Mesendoderm (in vitro differentiated cells): ENCODE data around the gene CCDC196.

Experiments used
- DNase-seq: peaks from one replicate; pipeline ENCODE4 v3.0.0; 2013
- H2AK5ac ChIP-seq: 2 replicates; pipeline ENCODE4 v1.6.1; 2013; ENCODE audit warnings: low read length, inconsistent platforms
- H2BK120ac ChIP-seq: 2 replicates; pipeline ENCODE4 v1.6.1; 2013; ENCODE audit warnings: low read depth, mild to moderate bottlenecking, low read length, moderate library complexity, mixed read lengths
- H2BK15ac ChIP-seq: replicated peaks from 2 replicates; pipeline ENCODE4 v1.6.1; 2013; ENCODE audit warnings: low read depth, mild to moderate bottlenecking, moderate library complexity
- H2BK5ac ChIP-seq: 2 replicates; pipeline ENCODE4 v1.6.1; 2013; ENCODE audit warnings: low read length, inconsistent platforms
- H3K18ac ChIP-seq: 2 replicates; pipeline ENCODE4 v1.6.1; 2013; ENCODE audit warnings: mild to moderate bottlenecking, low read length, mixed read lengths
- H3K23ac ChIP-seq: one replicate; pipeline ENCODE4 v1.6.1; 2013; ENCODE audit warnings: low read length
- H3K27ac ChIP-seq: 2 replicates; pipeline ENCODE4 v1.5.1; 2013; ENCODE audit warnings: low read depth, mild to moderate bottlenecking, inconsistent platforms, low read length, moderate library complexity
- H3K27me3 ChIP-seq: 2 replicates; pipeline ENCODE4 v1.6.1; 2013; ENCODE audit warnings: low read length, control low read depth, mild to moderate bottlenecking, inconsistent platforms; ENCODE audit not compliant: insufficient read depth, poor library complexity
- H3K36me3 ChIP-seq: 2 replicates; pipeline ENCODE4 v1.6.1; 2013; ENCODE audit warnings: low read length, inconsistent platforms; ENCODE audit not compliant: control insufficient read depth, insufficient read depth
- H3K4ac ChIP-seq: one replicate; pipeline ENCODE4 v1.6.1; 2013; ENCODE audit warnings: low read depth, mild to moderate bottlenecking, low read length, moderate library complexity
- H3K4me1 ChIP-seq: 2 replicates; pipeline ENCODE4 v1.6.1; 2013; ENCODE audit warnings: low read depth, low read length, inconsistent platforms; ENCODE audit not compliant: control insufficient read depth
- H3K4me2 ChIP-seq: 2 replicates; pipeline ENCODE4 v1.6.1; 2013; ENCODE audit warnings: low read length
- H3K4me3 ChIP-seq: 2 replicates; pipeline ENCODE4 v1.5.1; 2013; ENCODE audit warnings: mild to moderate bottlenecking, low read length
- H3K56ac ChIP-seq: one replicate; pipeline ENCODE4 v1.6.1; 2013; ENCODE audit warnings: low read length
- H3K79me1 ChIP-seq: 2 replicates; pipeline ENCODE4 v1.6.1; 2013; ENCODE audit warnings: low read length, inconsistent platforms
- H3K79me2 ChIP-seq: 2 replicates; pipeline ENCODE4 v1.6.1; 2013; ENCODE audit warnings: mild to moderate bottlenecking, low read length; ENCODE audit not compliant: control insufficient read depth, insufficient read depth
- H3K9ac ChIP-seq: 2 replicates; pipeline ENCODE4 v1.6.1; 2013; ENCODE audit warnings: low read length, inconsistent platforms
- H4K5ac ChIP-seq: one replicate; pipeline ENCODE4 v1.6.1; 2013; ENCODE audit warnings: low read length
- H4K8ac ChIP-seq: one replicate; pipeline ENCODE4 v1.6.1; 2013; ENCODE audit warnings: low read depth, mild to moderate bottlenecking, control low read depth, low read length, moderate library complexity
- WGBS: extraction: QIAGEN DNeasy Blood & Tissue Kit; methylation state at CpG from one replicate; pipeline ENCODE4 v1.1.7; 2013; ENCODE audit warnings: low lambda C conversion rate, missing lambda C conversion rate; ENCODE audit not compliant: insufficient coverage; ENCODE audit errors: extremely low coverage; 5-methylcytosine and 5-hydroxymethylcytosine counted together

Gene CCDC196

DNA sequence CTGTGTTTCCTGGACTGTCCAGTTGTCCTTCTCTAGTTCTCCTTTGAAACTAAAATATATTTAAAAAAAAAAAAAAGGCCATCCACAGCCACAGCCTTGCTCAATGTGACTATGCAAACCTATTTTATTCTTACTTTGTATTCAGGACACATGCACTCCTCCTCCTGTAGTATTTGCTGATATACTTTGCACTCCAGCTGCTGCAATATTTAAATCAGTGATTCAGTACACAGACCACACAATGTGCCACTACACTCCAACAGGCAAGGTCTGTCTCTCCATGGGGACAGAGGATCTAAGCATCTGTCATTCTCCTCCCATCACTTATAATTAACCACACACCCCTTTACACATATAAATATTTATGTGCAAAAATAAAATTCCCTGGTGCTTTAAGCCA lies 40.2 kb upstream of the CCDC196 start:
- H4K5ac ChIP-seq = no peak overlapping the region
- H2BK15ac ChIP-seq = no peak overlapping the region
- DNase-seq = no peak
- H3K27ac ChIP-seq = no peak overlapping the region
- H3K27me3 ChIP-seq = no peaks in the 10 kb centered on the region
- no peak overlapping the region for H2AK5ac ChIP-seq
- H3K79me2 ChIP-seq = no peaks in the 10 kb centered on the region
- H3K36me3 ChIP-seq = no peaks in the 10 kb centered on the region
- no peak overlapping the region for H3K9ac ChIP-seq
- no peak overlapping the region for H2BK120ac ChIP-seq
- no peak overlapping the region for H3K56ac ChIP-seq
- H3K79me1 ChIP-seq = no peaks in the 10 kb centered on the region
- no peak overlapping the region for H3K4me3 ChIP-seq
- H3K18ac ChIP-seq = no peak overlapping the region
- H3K4me1 ChIP-seq = peaks cover 3% of the 10 kb centered on the region
- H3K4me2 ChIP-seq = no peak overlapping the region
- H2BK5ac ChIP-seq = no peak overlapping the region
- no peak overlapping the region for H4K8ac ChIP-seq
- H3K4ac ChIP-seq = no peak overlapping the region
- H3K23ac ChIP-seq = no peak overlapping the region

- no peak overlapping the region for H4K8ac ChIP-seq
- no peak overlapping the region for H3K27ac ChIP-seq
- no peaks in the 10 kb centered on the region for H3K79me1 ChIP-seq
- no peak overlapping the region for H2BK15ac ChIP-seq
- H3K4me2 ChIP-seq = no peak overlapping the region
- H3K36me3 ChIP-seq = no peaks in the 10 kb centered on the region
- no peak overlapping the region for H3K4ac ChIP-seq
- no peak overlapping the region for H4K5ac ChIP-seq
- H2AK5ac ChIP-seq = no peak overlapping the region
- H3K23ac ChIP-seq = no peak overlapping the region
- no peak overlapping the region for H3K9ac ChIP-seq
- H3K4me1 ChIP-seq = no peaks in the 10 kb centered on the region
- H2BK5ac ChIP-seq = no peak overlapping the region
- no peak overlapping the region for H3K56ac ChIP-seq
- no peak overlapping the region for H2BK120ac ChIP-seq
- no peak overlapping the region for H3K18ac ChIP-seq
- DNase-seq = no peak
- no peaks in the 10 kb centered on the region for H3K27me3 ChIP-seq
- no peaks in the 10 kb centered on the region for H3K79me2 ChIP-seq
- no CpG with 5 or more reads among the region's 3 CpGs for WGBS
- no peak overlapping the region for H3K4me3 ChIP-seq
These were observed 32.7 kb upstream of the CCDC196 start for GRCh38 chr14:66453469-66453868.

DNA sequence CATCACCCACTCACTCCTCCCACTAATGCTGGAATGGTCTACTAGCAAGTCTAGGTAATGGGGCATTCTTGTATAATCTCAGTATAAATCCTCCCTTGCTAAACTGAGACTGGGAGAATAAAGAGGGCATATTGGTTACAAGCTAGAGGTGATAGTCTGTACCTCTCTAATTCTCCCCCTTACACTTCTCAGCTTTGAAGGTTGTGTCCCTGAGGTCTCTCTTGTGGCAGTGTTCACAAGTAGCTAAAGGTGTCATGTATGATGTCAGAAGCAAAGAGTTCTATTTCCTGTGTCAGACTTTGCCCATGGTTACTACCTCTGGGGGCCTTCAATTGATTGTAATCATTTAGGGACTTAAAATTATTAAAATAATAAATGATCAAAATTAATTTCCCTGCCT lies 26.6 kb upstream of the CCDC196 start:
- no peaks in the 10 kb centered on the region for H3K27me3 ChIP-seq
- H2BK5ac ChIP-seq = no peak overlapping the region
- no peak overlapping the region for H3K4me2 ChIP-seq
- H4K8ac ChIP-seq = no peak overlapping the region
- H4K5ac ChIP-seq = no peak overlapping the region
- H3K9ac ChIP-seq = no peak overlapping the region
- H3K79me1 ChIP-seq = no peaks in the 10 kb centered on the region
- no peaks in the 10 kb centered on the region for H3K4me1 ChIP-seq
- no peak overlapping the region for H3K27ac ChIP-seq
- no peaks in the 10 kb centered on the region for H3K79me2 ChIP-seq
- DNase-seq = no peak
- no peak overlapping the region for H3K23ac ChIP-seq
- H3K18ac ChIP-seq = no peak overlapping the region
- no peak overlapping the region for H2AK5ac ChIP-seq
- no peak overlapping the region for H3K4me3 ChIP-seq
- no peak overlapping the region for H3K4ac ChIP-seq
- no peak overlapping the region for H2BK15ac ChIP-seq
- no peaks in the 10 kb centered on the region for H3K36me3 ChIP-seq
- H3K56ac ChIP-seq = no peak overlapping the region
- H2BK120ac ChIP-seq = no peak overlapping the region

GRCh38 chr14:66464261-66464660 lies 21.9 kb upstream of the CCDC196 start:
- Histone ChIP-seq H3K4me1 (no peaks in the 10 kb centered on the region), H3K27ac (no peak overlapping the region), H2AK5ac (no peak overlapping the region), H3K27me3 (no peaks in the 10 kb centered on the region), H3K36me3 (no peaks in the 10 kb centered on the region), H3K9ac (no peak overlapping the region), H3K4ac (no peak overlapping the region), H3K4me2 (no peak overlapping the region), H2BK5ac (no peak overlapping the region), H3K23ac (no peak overlapping the region), H3K18ac (no peak overlapping the region), H4K8ac (no peak overlapping the region), H4K5ac (no peak overlapping the region), H3K79me1 (no peaks in the 10 kb centered on the region), H3K4me3 (no peak overlapping the region), H2BK120ac (no peak overlapping the region), H3K56ac (no peak overlapping the region), H3K79me2 (no peaks in the 10 kb centered on the region), H2BK15ac (no peak overlapping the region)
- no CpG with 5 or more reads among the region's 3 CpGs for WGBS
- no peak for DNase-seq

- H3K4me1 ChIP-seq = no peaks in the 10 kb centered on the region
- no peak overlapping the region for H3K23ac ChIP-seq
- no peak overlapping the region for H3K27ac ChIP-seq
- no peak overlapping the region for H3K4me3 ChIP-seq
- H2BK15ac ChIP-seq = no peak overlapping the region
- peak; percentile 38 for DNase-seq
- no peak overlapping the region for H2AK5ac ChIP-seq
- H3K27me3 ChIP-seq = no peaks in the 10 kb centered on the region
- no peak overlapping the region for H2BK120ac ChIP-seq
- H3K18ac ChIP-seq = no peak overlapping the region
- H2BK5ac ChIP-seq = no peak overlapping the region
- no peak overlapping the region for H4K5ac ChIP-seq
- H3K9ac ChIP-seq = no peak overlapping the region
- no peak overlapping the region for H3K4me2 ChIP-seq
- H3K56ac ChIP-seq = no peak overlapping the region
- H4K8ac ChIP-seq = no peak overlapping the region
- no peak overlapping the region for H3K4ac ChIP-seq
- H3K79me1 ChIP-seq = no peaks in the 10 kb centered on the region
- no CpG with 5 or more reads among the region's 2 CpGs for WGBS
- no peaks in the 10 kb centered on the region for H3K79me2 ChIP-seq
- no peaks in the 10 kb centered on the region for H3K36me3 ChIP-seq
These were observed 17.3 kb upstream of the CCDC196 start for GRCh38 chr14:66468778-66469367.

DNA sequence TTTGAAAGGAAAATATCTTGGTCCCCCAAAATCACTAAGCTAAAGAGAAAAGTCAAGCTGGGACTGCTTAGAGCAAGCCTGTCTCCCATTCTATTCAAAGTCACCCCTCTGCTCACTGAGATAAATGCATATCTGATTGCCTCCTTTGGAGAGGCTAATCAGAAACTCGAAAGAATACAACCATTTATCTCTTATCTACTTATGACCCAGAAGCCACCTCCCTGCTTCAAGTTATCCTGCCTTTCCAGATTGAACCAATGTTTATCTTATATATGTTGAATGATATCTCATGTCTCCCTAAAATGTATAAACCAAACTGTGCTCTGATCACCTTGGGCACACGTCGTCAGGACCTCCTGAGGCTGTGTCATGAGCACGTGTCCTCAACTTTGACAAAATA lies 14.6 kb upstream of the CCDC196 start:
- Histone ChIP-seq H3K27ac (no peak overlapping the region), H3K4ac (no peak overlapping the region), H3K79me2 (no peaks in the 10 kb centered on the region), H3K23ac (no peak overlapping the region), H3K4me2 (no peak overlapping the region), H3K27me3 (no peaks in the 10 kb centered on the region), H3K36me3 (no peaks in the 10 kb centered on the region), H3K18ac (no peak overlapping the region), H2BK120ac (no peak overlapping the region), H2BK15ac (no peak overlapping the region), H3K9ac (no peak overlapping the region), H2BK5ac (no peak overlapping the region), H3K79me1 (no peaks in the 10 kb centered on the region), H2AK5ac (no peak overlapping the region), H3K56ac (no peak overlapping the region), H4K5ac (no peak overlapping the region), H4K8ac (no peak overlapping the region), H3K4me3 (no peak overlapping the region), H3K4me1 (no peaks in the 10 kb centered on the region)
- no CpG with 5 or more reads among the region's 4 CpGs for WGBS
- DNase-seq = no peak
